ENCODE measurements around the gene MRS2.

Gene MRS2

DNA sequence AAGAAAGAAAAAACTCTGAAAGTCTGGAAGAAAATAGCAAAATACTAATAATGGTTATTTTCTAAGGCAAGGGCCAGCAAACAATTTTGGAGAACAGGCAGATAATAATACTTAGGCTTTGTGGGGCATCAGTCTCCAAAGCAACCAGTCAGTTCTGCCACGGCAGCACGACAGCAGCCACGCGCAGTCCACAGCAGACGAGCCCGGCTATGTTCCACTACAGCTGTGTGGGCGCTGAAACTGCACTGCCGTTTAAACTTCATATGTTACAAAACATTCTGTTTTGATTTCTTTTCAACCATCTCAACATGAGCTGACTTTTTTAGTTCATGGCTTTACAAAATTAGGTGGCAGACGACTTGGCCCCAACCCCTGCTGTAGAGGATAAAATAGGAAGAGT, 29.9 kb downstream of the MRS2 start:
- no peak for DNase-seq

- no peak for DNase-seq
These were observed 34.2 kb downstream of the MRS2 start for GRCh38 chr6:24436979-24437378.

DNA sequence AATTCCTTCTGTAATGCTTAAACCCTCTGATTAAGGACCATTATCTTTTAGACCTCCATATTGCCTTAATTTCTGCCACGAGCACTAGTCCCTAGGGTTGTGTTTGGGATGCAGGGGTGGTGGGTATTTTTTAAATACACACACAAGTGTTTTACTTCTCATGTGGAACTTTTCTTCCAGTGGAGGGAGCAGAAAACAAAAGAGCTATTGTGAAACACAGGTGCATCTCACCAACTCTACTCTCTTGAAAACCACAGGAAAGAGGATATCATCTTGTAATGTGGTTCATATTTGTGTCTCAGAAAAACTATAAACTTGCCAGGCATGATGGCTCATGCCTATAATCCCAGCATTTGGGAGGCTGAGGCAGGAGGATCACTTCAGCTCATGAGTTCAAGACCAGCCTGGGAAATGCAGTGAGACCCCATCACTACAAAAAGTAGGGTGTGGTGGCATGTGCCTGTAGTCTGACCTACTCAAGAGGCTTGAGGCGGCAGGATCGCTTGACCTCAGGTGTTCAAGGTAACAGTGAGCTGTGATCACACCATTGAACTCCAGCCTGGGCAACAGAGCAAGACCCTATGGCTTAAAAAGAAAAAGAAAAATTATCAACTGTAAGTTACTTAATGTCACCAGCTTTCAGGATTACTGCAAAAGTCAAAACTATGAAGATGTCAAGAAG, 37.3 kb downstream of the MRS2 start:
- DNase-seq: no peak

- no peak for DNase-seq
These were observed 38.3 kb downstream of the MRS2 start for GRCh38 chr6:24440897-24441598.

GRCh38 chr6:24441599-24441904, 38.8 kb downstream of the MRS2 start:
- DNase-seq: no peak

- no peak for DNase-seq
These were observed 41.9 kb downstream of the MRS2 start for GRCh38 chr6:24444588-24444987.

DNA sequence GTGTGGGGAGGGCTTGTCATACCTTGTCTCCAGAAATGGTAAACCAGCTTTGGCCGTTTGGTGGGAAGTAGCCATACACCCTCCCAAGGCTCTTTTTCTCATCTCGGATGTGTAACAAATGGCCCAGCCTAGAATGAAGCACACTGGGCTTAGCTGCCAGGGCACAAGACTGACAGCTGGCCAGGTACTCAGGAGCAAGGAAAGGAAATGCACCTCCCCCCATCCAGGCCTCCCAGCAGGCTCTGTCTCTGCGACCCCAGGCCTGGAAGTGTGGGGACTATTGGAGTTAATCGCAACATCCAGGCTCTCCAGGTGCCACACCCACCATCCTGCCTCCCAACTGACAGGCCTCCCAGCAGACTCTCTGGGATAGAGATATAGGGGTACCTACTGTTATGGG, 43.0 kb downstream of the MRS2 start:
- no peak for DNase-seq

GRCh38 chr6:24446670-24447069, 43.9 kb downstream of the MRS2 start:
- no peak for DNase-seq

DNA sequence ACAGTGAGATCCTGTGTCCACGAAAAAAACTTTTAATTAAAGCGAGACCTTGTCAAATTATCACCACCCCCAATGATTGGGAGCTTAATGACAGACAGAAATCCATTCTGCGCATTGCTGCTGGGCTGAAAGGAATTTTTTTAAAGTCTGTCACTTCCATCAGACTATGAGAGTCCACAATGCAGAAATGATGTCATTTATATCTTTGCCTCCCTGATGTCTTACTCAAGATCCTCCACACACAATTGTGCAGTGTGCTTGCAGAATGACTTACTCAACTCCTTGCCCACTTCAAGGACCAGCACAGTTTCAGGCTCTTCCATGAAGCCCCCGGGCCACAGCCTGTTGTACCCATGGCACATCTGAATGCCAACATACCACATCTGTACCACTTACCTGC, 45.7 kb downstream of the MRS2 start:
- no peak for DNase-seq

- DNase-seq: no peak
These were observed 46.2 kb downstream of the MRS2 start for GRCh38 chr6:24448828-24449525.

GRCh38 chr6:24451581-24452388, 49.0 kb downstream of the MRS2 start:
- DNase-seq: no peak

DNA sequence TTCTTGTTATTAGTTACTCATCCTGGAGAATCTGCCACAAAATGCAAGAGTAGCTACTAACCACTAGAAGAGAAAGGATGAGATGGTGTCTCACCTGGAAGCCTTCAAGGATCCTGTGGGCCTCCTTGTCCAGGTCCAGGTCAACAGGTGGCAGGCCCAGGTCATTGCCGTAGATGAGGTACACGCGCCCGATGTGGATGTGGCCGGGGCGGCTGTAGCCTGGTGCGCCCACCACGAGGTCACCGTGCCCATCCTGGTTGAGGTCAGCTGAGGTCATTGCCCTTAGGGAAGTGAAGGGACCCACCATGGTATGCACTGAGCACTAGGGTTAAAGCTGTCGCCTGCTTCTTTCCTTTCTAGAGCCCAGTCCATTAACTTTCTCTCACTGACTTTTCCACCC, 51.2 kb downstream of the MRS2 start:
- DNase-seq: no peak

GRCh38 chr6:24454452-24454851, 51.7 kb downstream of the MRS2 start:
- no peak for DNase-seq

GRCh38 chr6:24455061-24455460, 52.3 kb downstream of the MRS2 start:
- DNase-seq: no peak

GRCh38 chr6:24458134-24458533, 55.4 kb downstream of the MRS2 start:
- no peak for DNase-seq

DNA sequence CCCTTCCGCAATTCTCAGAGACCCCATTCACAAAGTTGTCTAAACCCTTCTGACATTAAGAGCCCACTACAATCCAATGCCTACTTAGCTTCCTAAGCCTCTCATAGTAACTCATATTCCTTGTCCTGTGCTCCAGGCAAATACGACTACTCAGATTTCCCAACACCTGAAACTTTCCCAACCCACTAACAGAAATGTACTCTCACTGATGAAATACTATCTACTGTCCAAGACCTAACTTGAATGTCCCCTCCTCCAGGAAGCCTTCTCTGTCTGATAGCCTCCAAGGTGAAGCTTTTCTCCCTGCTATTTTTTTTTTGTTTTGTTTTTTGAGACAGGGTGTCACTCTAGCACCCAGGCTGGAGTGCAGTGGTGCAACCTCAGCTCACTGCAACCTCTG, 56.2 kb downstream of the MRS2 start:
- no peak for DNase-seq

DNA sequence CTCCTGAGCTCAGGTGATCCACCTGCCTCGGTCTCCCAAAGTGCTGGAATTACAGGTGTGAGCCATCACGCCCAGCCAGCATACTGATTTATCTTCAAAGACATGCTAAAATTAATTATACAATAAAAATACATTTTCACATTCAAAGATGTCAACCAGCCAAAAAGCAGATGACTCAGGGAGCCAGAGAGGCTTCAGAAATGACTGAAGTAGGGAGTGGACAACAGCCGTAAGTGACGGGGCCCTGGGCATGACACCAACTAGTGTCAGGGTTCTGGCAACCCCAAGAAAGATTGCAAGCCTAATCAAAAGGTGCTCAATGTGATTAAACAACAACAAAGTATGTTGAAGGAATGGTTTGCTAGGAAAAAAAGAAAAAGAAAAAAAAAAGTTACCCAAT, 58.2 kb downstream of the MRS2 start:
- no peak for DNase-seq

- no peak for DNase-seq
These were observed 61.7 kb downstream of the MRS2 start for GRCh38 chr6:24464253-24465038.

DNA sequence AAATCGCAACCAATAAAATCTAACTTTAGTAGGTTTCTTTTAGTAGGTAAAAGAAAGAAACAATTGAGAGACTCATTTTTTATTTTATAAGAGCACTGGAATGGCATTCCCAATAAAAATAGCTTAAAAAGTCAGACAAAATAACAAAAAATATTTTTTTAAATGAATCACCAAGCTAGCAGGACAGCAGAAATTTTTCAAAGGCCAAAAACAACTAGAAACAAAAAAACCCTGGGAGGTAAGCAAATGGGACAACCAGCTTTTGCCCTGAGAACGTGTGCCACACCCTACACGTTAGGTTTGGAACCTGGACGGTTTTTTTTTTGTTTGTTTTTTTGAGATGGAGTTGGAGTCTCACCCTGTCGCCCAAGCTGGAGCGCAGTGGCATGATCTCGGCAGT, 67.1 kb downstream of the MRS2 start:
- no peak for DNase-seq

GRCh38 chr6:24472181-24472580, 69.4 kb downstream of the MRS2 start:
- no peak for DNase-seq
